OCI-LY1 (cell line): ENCODE measurements around the gene EYA3.

Source experiments
- H2AFZ ChIP-seq: fragments of 200-600 bp; sonication (generic), shearing (Covaris generic); 2 replicates; pipeline ENCODE4 v1.6.0; 2014; ENCODE audit warnings: antibody characterized with exemption, mild to moderate bottlenecking, low read length
- H3F3A ChIP-seq: fragments of 200-600 bp; sonication (generic), shearing (Covaris generic); 2 replicates; pipeline ENCODE4 v1.6.0; 2014; ENCODE audit warnings: mild to moderate bottlenecking, antibody characterized with exemption, low read length, moderate library complexity; ENCODE audit not compliant: insufficient read depth
- H3K27ac ChIP-seq: fragments of 200-600 bp; sonication (generic); 2 replicates; pipeline ENCODE4 v1.5.1; 2014; ENCODE audit warnings: low read length, mixed run types, mild to moderate bottlenecking, low read depth; ENCODE audit not compliant: poor library complexity, severe bottlenecking
- H3K27me3 ChIP-seq: fragments of 200-600 bp; sonication (generic); 2 replicates; pipeline ENCODE4 v1.6.0; 2014; ENCODE audit warnings: antibody characterized with exemption, mild to moderate bottlenecking, low read length, moderate library complexity; ENCODE audit not compliant: insufficient read depth
- H3K36me3 ChIP-seq: fragments of 200-600 bp; sonication (generic); 2 replicates; pipeline ENCODE4 v1.6.1; 2014; ENCODE audit warnings: mild to moderate bottlenecking, antibody characterized with exemption, low read length, moderate library complexity, mixed read lengths; ENCODE audit not compliant: insufficient read depth
- H3K4me1 ChIP-seq: fragments of 200-600 bp; sonication (generic); 2 replicates; pipeline ENCODE4 v1.5.1; 2014; ENCODE audit warnings: mild to moderate bottlenecking, low read length, moderate library complexity; ENCODE audit not compliant: insufficient read depth, severe bottlenecking
- H3K4me2 ChIP-seq: fragments of 200-600 bp; sonication (generic), shearing (Covaris generic); 2 replicates; pipeline ENCODE4 v1.6.1; 2014; ENCODE audit warnings: low read length
- H3K4me3 ChIP-seq: fragments of 200-600 bp; sonication (generic); 2 replicates; pipeline ENCODE4 v1.5.1; 2014; ENCODE audit warnings: low read length, low read depth, mild to moderate bottlenecking, mixed read lengths; ENCODE audit not compliant: poor library complexity, severe bottlenecking
- H3K79me2 ChIP-seq: fragments of 200-600 bp; shearing (Covaris generic); 2 replicates; pipeline ENCODE4 v1.6.1; 2016; ENCODE audit warnings: mixed run types, low read length, mixed read lengths; ENCODE audit not compliant: insufficient read depth
- H3K9ac ChIP-seq: fragments of 200-600 bp; sonication (generic), shearing (Covaris generic); 2 replicates; pipeline ENCODE4 v1.6.1; 2014; ENCODE audit warnings: mild to moderate bottlenecking, low read length, mixed read lengths
- H3K9me2 ChIP-seq: fragments of 200-600 bp; sonication (generic), shearing (Covaris generic); 2 replicates; pipeline ENCODE4 v1.6.1; 2014; ENCODE audit warnings: low read depth, mild to moderate bottlenecking, low read length, mixed read lengths
- H3K9me3 ChIP-seq: fragments of 200-600 bp; shearing (Covaris generic); 2 replicates; pipeline ENCODE4 v1.6.1; 2014; ENCODE audit warnings: low read length, mixed read lengths
- H4K20me1 ChIP-seq: fragments of 200-600 bp; sonication (generic), shearing (Covaris generic); 2 replicates; pipeline ENCODE4 v1.6.0; 2016; ENCODE audit warnings: mild to moderate bottlenecking, low read length; ENCODE audit not compliant: insufficient read depth
- CTCF ChIP-seq: fragments of 200-600 bp; sonication (generic), shearing (Covaris generic); IDR thresholded peaks from 2 replicates; pipeline ENCODE4 v1.5.1; 2017; ENCODE audit warnings: mild to moderate bottlenecking, antibody characterized with exemption, low read length, moderate library complexity, mixed read lengths
- EZH2 ChIP-seq: fragments of 200-600 bp; sonication (generic), shearing (Covaris generic); IDR thresholded peaks from 2 replicates; pipeline ENCODE4 v1.8.0; 2017; ENCODE audit warnings: borderline replicate concordance, mixed run types, mild to moderate bottlenecking, antibody characterized with exemption, low read length, moderate library complexity, mixed read lengths

EYA3 gene

GRCh38 chr1:27955076-27955475, 133.3 kb downstream of the EYA3 start:
- no peak for TF ChIP-seq EZH2
- TF ChIP-seq CTCF: no peak

GRCh38 chr1:27954186-27954585, 134.2 kb downstream of the EYA3 start:
- Histone ChIP-seq H2AFZ (no peak overlapping the region), H4K20me1 (no peaks in the 10 kb centered on the region), H3F3A (no peaks in the 10 kb centered on the region), H3K9me2 (no peaks in the 10 kb centered on the region), H3K9ac (no peak overlapping the region), H3K4me2 (no peak overlapping the region), H3K4me3 (no peak overlapping the region), H3K79me2 (no peaks in the 10 kb centered on the region), H3K27ac (no peak overlapping the region), H3K9me3 (no peaks in the 10 kb centered on the region), H3K4me1 (peaks cover 3% of the 10 kb centered on the region), H3K27me3 (no peaks in the 10 kb centered on the region), H3K36me3 (no peaks in the 10 kb centered on the region)
- no peak for TF ChIP-seq EZH2
- TF ChIP-seq CTCF: no peak

More at GRCh38 chr1:27955076-27955475, 133.3 kb downstream of the EYA3 start:
- Histone ChIP-seq H3K4me1 (peaks cover 8% of the 10 kb centered on the region), H3K27me3 (no peaks in the 10 kb centered on the region), H3K27ac (no peak overlapping the region), H3K9me3 (no peaks in the 10 kb centered on the region), H3K9me2 (no peaks in the 10 kb centered on the region), H2AFZ (no peak overlapping the region), H3K79me2 (no peaks in the 10 kb centered on the region), H3K36me3 (no peaks in the 10 kb centered on the region), H3K9ac (no peak overlapping the region), H3K4me3 (no peak overlapping the region), H4K20me1 (no peaks in the 10 kb centered on the region), H3K4me2 (no peak overlapping the region), H3F3A (no peaks in the 10 kb centered on the region)

GRCh38 chr1:27952147-27952546, 136.3 kb downstream of the EYA3 start:
- Histone ChIP-seq H3K4me1 (no peaks in the 10 kb centered on the region), H3K27me3 (no peaks in the 10 kb centered on the region), H2AFZ (no peak overlapping the region), H3K36me3 (no peaks in the 10 kb centered on the region), H3K79me2 (no peaks in the 10 kb centered on the region), H4K20me1 (no peaks in the 10 kb centered on the region), H3F3A (no peaks in the 10 kb centered on the region), H3K4me2 (no peak overlapping the region), H3K9me2 (no peaks in the 10 kb centered on the region), H3K27ac (no peak overlapping the region), H3K9ac (no peak overlapping the region), H3K9me3 (no peaks in the 10 kb centered on the region), H3K4me3 (no peak overlapping the region)
- no peak for TF ChIP-seq EZH2
- no peak for TF ChIP-seq CTCF
